Activated naive CD4-positive, alpha-beta T cell treated with anti-CD3 and anti-CD28 coated beads, Interleukin-2, amount 50 U/mL, for 16 hours (primary cell): Measurements from ENCODE around the gene KLF9.

Source experiments
- DNase-seq: peaks from one replicate; pipeline ENCODE4 v3.0.0-alpha.2; 2020

Gene KLF9

GRCh38 chr9:70352356-70352755, 62.1 kb downstream of the KLF9 start:
- no peak for DNase-seq

GRCh38 chr9:70347046-70347445, 67.4 kb downstream of the KLF9 start:
- no peak for DNase-seq

DNA sequence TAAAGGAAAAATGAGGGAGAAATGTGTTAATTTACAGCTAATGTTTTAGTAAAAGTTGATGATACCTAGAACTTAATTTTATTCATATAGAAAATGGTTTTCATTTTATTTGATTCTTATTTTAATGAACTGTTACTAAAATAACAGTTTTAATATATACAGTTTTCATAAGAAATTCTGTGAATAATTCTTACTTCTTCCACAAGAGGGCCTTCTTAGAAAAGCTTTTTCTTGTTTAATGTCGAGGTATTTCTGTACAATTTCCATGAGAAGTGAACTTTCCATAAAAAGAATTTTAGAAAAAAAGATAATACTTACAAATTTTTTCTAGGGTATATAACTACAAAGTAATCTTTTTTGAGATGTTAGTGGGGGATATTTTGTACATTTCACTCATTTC, 73.9 kb downstream of the KLF9 start:
- no peak for DNase-seq
